Right cardiac atrium (tissue), 5 donors: Measurements from ENCODE around the gene GPR157. TPM values are rescaled to one million over a fixed set of nuclear protein-coding genes. Genes with fewer than 3 reads are reported as not detected.

Experiments used
- ATAC-seq, 2 donors: fragments of 200-7000 bp; cut with Tn5 transposase; one replicate each; pipeline versions ENCODE4 v1.8.0 to v1.9.1; 2020; ENCODE audit warnings: moderate library complexity in 2 of 2, mild to moderate bottlenecking in 1 of 2
- DNase-seq, 3 donors: peaks; one replicate each; pipeline ENCODE4 v3.0.0-alpha.2; 2020
- H3K27ac ChIP-seq: one replicate; pipeline ENCODE4 v1.5.1; 2013; ENCODE audit warnings: mild to moderate bottlenecking, low read length, control low read depth, moderate library complexity
- H3K27me3 ChIP-seq: one replicate; pipeline ENCODE4 v1.6.1; 2013; ENCODE audit not compliant: control insufficient read depth, insufficient read depth
- H3K4me1 ChIP-seq: one replicate; pipeline ENCODE4 v1.6.1; 2013; ENCODE audit warnings: low read length; ENCODE audit not compliant: control insufficient read depth, insufficient read depth
- H3K4me3 ChIP-seq: one replicate; pipeline ENCODE4 v1.5.1; 2013; ENCODE audit warnings: low read length, control low read depth
- H3K9me3 ChIP-seq: one replicate; pipeline ENCODE4 v1.6.1; 2013; ENCODE audit warnings: low read length; ENCODE audit not compliant: control insufficient read depth
- WGBS: extraction: QIAGEN DNeasy Blood & Tissue Kit; methylation state at CpG from one replicate; pipeline ENCODE4 v1.1.7; 2013; 5-methylcytosine and 5-hydroxymethylcytosine counted together
- intact Hi-C, 4 donors: fragments of 100-400 bp; cut with DNase I; formaldehyde crosslinking; loops; one replicate each; pipeline versions ENCODE4 v1.11.0 to v1.14.0; 2022 to 2023
- polyA plus RNA-seq: library from polyadenylated mRNA; stranded (reverse); fragments of 200-250 nt; gene quantifications from one replicate; pipeline ENCODE4 v1.2.3, GENCODE V29; 2013
- total RNA-seq, 4 donors: library from RNA; stranded (reverse); fragmentation: NEBNext Ultra II Directional; extraction: Animal tissue kit (Norgen Biotek cat#: 25700); gene quantifications; one replicate each; pipeline ENCODE4 v1.2.1, GENCODE V29; 2021
- donor health status: healthy with polysubstance abuse.
- donor health status: DM: no; HTN: yes; CAD: no.
- donor health status: DM: no; HTN: no; CAD: no.
- donor health status: DM: no; HTN: yes; CAD: no; lungs with severe emphysema.
- donor health status: DM: yes; HTN: yes; CAD: no.

The GPR157 gene
- total and polyA plus RNA-seq, 5 donors = 7.3 to 28.7 (median 23.5) TPM

DNA sequence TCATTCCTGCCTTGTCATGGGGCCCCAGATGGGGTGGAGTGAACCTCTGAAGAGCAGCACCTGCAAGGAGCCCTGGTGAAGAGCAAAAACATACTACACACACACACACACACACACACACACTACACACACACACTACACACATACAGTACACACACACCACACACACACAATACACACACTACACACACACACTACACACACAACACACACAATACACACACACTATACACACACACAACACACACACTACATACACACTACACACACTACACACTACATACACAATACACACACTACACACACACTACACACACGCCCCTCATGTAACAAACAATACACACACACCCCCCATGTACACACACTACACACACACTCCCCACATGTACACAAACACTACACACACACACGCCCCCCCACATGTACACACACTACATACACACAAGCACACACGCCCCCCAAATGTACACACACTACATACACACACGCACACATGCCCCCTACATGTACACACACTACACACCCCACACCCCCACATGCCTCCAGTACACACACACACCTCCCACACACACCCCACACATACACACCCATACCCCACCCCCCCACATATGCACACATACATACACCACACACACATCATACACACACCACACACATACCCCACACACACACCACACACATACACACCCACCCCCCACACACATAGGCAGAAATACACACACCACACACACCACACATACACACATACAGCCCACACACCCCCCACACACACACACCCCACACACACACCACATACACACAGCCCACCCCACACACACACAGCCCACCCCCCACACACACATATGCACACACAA, 68.8 kb downstream of the GPR157 start:
- intact Hi-C loops = no loop called here
- no peaks in the 10 kb centered on the region for H3K9me3 ChIP-seq
- no peak overlapping the region for H3K4me3 ChIP-seq
- no peaks in the 10 kb centered on the region for H3K4me1 ChIP-seq
- WGBS = 90% methylated on average over 4 of the region's 4 CpGs
- no peaks in the 10 kb centered on the region for H3K27me3 ChIP-seq
- ATAC-seq = no peak
- H3K27ac ChIP-seq = no peak overlapping the region
- DNase-seq = no peak

DNA sequence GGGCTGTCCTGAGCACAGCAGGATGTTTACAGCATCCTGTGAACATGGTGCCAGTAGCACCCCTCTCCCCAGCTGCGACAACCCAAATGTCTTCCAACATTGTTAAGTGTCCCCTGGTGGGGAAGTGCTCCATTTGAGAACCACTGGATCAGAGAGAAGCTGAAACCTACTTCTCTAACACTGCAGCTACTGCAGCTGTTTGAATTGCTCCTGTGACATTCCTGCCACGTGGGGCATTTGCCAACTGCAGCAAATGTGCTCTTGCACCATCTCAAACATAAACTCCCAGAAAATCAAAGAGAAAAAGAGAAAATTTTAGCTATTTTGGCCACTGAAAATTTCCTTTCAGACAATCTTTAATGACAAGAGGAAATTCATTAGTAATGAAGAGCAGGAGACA, 70.4 kb downstream of the GPR157 start:
- ATAC-seq (no peak), DNase-seq (no peak)
- H3K4me1 ChIP-seq = no peaks in the 10 kb centered on the region
- H3K9me3 ChIP-seq = no peaks in the 10 kb centered on the region
- H3K27me3 ChIP-seq = no peaks in the 10 kb centered on the region
- no peak overlapping the region for H3K4me3 ChIP-seq
- WGBS = 52% methylated on average over 2 of the region's 2 CpGs
- intact Hi-C loops = no loop called here
- no peak overlapping the region for H3K27ac ChIP-seq

DNA sequence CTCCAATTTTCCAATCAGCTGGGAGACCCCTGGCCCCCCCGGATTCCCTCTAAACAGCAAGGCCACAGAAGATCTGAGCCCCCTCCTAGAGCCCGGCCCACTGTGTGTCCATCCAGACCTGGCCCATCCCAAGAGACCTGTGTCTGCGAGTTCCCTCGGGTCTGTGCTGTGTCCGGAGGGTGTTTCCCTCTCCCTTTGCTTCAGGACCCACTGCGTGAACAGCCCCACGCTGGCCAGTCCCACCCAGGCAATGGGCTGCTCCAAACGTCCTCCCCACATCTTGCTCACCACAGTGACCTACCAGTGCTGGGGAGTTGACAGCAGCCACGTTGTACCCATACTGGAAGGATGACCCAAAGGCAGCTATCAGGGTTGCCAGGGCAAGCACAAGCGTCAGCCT, 71.1 kb downstream of the GPR157 start:
- no peaks in the 10 kb centered on the region for H3K9me3 ChIP-seq
- intact Hi-C loops = no loop called here
- 81% methylated on average over 10 of the region's 10 CpGs for WGBS
- DNase-seq = no peak
- H3K27ac ChIP-seq = no peak overlapping the region
- no peaks in the 10 kb centered on the region for H3K27me3 ChIP-seq
- no peaks in the 10 kb centered on the region for H3K4me1 ChIP-seq
- no peak overlapping the region for H3K4me3 ChIP-seq
- no peak for ATAC-seq

DNA sequence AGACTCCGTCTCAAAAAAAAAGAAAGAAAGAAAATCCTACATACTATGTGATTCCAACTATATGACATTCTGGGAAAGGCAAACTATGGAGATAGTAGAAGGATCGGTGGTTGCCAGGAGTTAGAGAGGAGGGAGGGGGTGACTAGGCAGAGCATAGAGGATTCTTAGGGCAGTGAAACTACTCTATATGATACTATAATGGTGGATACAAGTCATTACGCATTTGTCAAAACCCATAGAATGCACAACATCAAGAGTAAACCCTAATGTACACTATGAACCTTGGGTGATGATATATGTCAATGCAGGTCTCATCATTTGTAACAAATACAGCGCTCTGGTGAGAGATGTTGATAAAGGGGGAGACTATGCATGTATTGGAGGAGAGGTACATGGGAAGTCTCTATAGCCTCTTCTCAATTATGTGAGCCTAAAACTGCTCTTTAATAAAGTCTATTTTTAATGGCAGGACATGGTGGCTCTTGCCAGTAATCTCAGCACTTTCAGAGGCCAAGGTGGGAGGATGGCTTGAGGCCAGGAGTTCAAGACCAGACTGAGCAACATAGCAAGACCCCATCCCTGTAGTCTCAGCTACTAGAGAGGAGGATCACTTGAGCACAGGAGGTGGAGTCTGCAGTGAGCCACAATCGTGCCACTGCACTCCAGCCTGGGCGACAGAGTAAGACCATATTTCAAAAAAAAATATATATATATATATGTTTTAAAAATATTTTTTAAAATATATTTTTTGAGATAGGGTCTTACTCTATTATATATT, 76.4 kb downstream of the GPR157 start:
- no peak for DNase-seq
- no peaks in the 10 kb centered on the region for H3K27me3 ChIP-seq
- no peak for ATAC-seq
- intact Hi-C loops = no loop called here
- no peak overlapping the region for H3K27ac ChIP-seq
- H3K4me3 ChIP-seq = no peak overlapping the region
- 92% methylated on average over 6 of the region's 6 CpGs for WGBS
- H3K9me3 ChIP-seq = no peaks in the 10 kb centered on the region
- H3K4me1 ChIP-seq = no peaks in the 10 kb centered on the region

DNA sequence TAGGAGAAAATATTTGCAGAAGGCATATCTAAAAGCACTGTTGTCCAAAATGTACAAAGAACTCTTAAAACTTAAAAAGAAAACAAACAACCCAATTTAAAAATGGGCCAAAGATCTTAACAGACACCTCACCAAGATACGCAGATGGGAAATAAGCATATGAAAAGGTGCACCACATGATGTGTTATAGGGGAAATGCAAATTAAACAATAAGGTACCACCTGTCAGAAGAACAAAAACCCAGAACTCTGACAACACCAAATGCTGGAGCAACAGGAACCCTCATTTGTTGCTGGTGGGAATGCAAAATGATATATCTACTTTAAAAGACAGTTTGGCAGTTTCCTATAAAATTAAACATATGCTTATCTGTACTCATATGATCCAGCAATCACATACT, 77.5 kb downstream of the GPR157 start:
- Histone ChIP-seq H3K27ac (no peak overlapping the region), H3K4me3 (no peak overlapping the region), H3K9me3 (no peaks in the 10 kb centered on the region), H3K27me3 (no peaks in the 10 kb centered on the region), H3K4me1 (no peaks in the 10 kb centered on the region)
- ATAC-seq (no peak), DNase-seq (no peak)
- intact Hi-C loops = no loop called here
- 43% methylated on average over 1 of the region's 1 CpG for WGBS

DNA sequence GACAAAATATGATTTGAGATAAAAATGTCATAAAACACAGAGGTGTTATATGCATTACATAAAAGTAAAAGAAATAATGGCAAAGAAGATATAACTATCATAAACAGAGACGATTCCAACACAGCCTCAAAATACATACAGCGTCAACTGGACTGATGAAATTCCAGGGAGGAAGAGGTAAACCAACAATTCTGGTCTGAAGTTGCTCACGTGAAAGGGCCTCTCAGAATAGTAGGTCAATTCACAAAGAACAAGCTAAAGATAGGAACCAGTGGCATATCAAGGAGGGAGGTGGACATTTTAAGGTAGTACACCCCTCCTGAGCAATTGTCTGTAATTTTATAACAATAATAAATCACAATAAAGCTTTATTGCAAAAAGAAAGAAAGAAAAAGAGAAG, 78.1 kb downstream of the GPR157 start:
- WGBS = 48% methylated on average over 3 of the region's 3 CpGs
- Histone ChIP-seq H3K4me1 (no peaks in the 10 kb centered on the region), H3K27me3 (no peaks in the 10 kb centered on the region), H3K9me3 (no peaks in the 10 kb centered on the region), H3K4me3 (no peak overlapping the region), H3K27ac (no peak overlapping the region)
- ATAC-seq = no peak
- intact Hi-C loops = no loop called here
- DNase-seq = no peak

Other genes with a start within 250 kb of the GPR157 start
- gene CA6, start 183.2 kb downstream of the GPR157 start, total RNA-seq = not detected
- gene CA6, start 183.2 kb downstream of the GPR157 start, polyA plus RNA-seq = not detected
- gene SLC2A7, start 102.7 kb downstream of the GPR157 start, total RNA-seq = not detected
- gene SLC2A7, start 102.7 kb downstream of the GPR157 start, polyA plus RNA-seq = not detected
- 1 to 10 TPM in 3 of 4 donors, under 1 TPM in 1; 0.93 to 3.6 (median 2.7) TPM for gene SLC2A5, start 59.5 kb downstream of the GPR157 start, total RNA-seq
- gene SLC2A5, start 59.5 kb downstream of the GPR157 start, polyA plus RNA-seq = 2.2 TPM
- 10 to 100 TPM; 29.8 to 39.8 (median 34.9) TPM for gene H6PD, start 105.7 kb upstream of the GPR157 start, total RNA-seq
- gene H6PD, start 105.7 kb upstream of the GPR157 start, polyA plus RNA-seq = 27.0 TPM
- gene SPSB1, start 163.8 kb upstream of the GPR157 start, total RNA-seq = 10 to 100 TPM; 15.5 to 24.0 (median 18.0) TPM
- 16.5 TPM for gene SPSB1, start 163.8 kb upstream of the GPR157 start, polyA plus RNA-seq